NCI-H146 treated with DMSO at 0.1 percent for 48 hours (cell line): ENCODE results near the gene OLFML1.

Source experiments
- DNase-seq: peaks from one replicate; lab custom pipeline; 2025; ENCODE audit not compliant: unreplicated experiment; lab: John Stamatoyannopoulos, UW

OLFML1 gene

DNA sequence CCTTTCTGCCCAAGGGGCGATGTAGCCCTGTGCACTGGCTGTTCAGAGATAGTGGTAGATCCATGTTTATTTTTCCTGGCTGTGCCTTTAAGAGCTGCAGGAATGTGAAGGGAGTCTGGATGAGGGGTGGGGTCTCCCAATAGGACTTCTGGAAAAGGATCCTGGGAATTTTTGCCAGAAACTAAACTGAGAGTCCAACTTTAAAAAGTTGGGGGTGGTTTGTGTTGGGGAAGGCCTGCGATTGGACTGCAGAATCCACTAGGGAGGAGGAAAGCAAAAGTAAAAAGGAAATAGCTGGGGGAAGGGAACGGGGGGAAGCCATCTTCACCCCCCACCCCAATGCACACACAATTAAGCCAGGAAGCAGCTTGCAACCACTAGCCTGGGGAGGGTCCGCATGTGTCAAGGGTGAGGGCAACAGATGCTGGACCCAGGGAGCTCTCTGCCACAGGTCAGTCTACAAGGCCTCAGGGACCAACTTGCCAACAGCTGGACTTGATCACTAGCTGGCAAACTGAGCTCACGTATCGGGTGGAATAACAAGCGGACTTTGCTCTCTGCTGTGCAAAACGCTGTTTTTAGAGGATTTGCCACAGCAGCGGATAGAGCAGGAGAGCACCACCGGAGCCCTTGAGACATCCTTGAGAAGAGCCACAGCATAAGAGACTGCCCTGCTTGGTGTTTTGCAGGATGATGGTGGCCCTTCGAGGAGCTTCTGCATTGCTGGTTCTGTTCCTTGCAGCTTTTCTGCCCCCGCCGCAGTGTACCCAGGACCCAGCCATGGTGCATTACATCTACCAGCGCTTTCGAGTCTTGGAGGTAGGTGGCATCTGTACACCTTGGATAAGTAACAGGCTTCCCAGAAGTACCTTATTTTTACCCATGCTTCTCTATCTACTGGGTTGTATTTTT is at the start of gene OLFML1:
Gene OLFML1 (plus strand): TSS at position 321 of the 912 bp plus-strand sequence. CDS start 370 bp downstream, at position 691.
- DNase-seq = no peak

DNA sequence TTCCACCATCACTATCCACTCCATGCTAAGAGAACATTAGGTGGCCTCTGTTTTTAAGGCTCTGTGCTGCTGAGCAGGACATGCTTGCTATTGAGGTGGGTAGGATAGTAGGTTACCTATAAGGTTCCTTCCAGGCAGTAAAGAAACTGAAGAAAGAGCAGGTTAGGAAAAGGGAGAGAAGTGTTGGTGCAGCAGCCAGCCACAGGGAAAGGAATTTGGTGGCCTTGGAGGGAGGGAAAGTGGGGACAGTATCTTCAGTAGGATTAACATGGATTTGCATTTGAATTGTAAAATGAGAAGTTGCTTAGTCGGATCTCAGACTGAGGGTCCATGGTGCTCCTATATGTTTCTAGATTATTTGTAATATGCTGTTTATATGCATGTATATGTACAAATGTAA is 49.2 kb upstream of the OLFML1 start:
- DNase-seq = no peak

DNA sequence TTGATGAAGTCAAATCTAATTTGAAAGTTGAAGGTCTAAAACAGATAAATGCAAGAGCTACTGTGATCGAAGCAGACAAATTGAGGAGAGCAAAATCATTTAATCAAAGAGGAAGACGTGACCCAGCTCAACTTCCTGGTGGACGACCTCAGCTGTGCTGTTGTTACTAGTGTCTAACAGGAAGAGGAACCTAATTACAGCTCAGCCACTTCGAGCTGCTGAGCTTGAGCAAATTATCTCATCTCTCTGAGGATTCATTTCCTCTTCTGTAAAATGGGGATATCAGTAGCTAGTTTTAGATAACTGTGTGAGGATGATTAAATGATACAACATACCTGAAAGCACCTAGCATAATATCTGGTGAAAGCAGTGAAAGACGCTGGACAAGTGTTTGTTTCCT is 48.6 kb upstream of the OLFML1 start:
- DNase-seq = no peak

DNA sequence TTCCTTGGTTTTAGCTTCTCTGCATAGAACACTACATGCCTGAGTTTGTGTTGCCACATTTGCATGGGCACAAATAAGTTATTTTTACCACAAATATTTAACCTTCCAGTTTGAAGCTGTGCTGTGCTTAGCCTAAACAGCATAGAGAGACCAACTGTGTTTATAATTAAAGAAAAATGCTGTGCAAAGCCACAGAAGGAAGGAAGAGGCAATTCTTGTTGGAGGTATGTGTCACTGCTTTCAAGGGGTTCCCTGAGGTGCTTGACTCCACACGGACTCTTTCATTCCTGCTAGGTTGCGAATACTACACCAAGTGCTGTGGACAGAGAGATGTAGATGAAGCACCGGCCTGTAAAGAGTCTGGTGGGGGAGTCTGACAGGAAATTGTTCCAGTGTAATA is 47.6 kb upstream of the OLFML1 start:
- no peak for DNase-seq

DNA sequence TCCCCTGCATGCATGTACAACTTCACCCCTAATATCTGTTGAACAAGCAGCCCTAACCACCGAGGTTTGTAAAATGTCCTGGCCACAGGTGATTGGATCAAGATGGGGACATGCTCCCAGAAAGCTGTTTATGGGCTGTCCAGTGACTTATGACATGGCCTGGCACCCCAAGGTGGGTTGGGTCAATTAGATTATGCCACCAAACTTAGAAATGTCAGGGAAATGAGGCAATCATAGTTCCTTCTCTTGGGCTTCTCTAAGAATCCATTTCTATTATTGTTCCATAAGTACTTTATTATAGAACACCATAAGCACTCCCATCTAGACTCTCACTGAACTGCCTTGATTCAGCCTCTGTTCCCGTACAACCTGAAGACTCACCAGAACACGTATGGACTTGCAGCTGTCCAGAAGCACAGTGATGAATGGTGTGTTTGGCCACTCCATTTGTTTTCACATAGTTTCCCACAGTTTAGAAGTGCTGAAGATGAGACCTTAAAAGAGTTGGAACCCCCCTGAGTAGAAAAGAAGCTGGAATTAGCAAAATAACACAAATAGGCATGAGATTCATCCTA is 45.5 kb upstream of the OLFML1 start:
- DNase-seq = no peak

DNA sequence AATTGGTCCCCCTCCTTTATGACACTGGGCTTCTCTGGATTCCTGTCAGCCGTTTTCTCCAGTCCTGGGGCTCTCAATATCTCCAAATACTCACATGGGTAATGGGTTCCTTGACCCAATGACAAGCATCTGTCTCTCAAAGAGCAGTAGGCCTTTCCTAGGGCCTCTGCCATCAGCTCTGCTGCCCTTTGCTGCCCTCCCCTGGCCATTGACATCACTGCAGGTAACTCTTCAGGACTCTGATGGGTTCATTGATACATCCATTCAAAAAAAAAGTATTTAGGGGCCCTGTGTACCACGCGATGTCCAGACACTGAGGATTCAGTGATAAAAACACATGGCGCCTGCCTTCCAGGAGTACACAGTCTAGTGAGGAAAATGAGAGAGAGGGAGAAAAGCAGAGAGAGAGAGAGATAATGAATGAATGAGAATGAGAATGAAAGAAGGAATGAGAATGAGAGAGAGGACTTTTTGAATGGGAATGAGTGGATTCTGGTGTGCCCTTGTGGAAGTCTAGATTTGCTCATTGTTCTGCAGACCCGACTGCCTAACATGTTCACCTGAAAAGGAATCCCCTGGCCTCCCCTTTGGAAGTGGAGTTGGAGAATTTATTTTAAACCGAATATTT is 42.6 kb upstream of the OLFML1 start:
- DNase-seq = peak; percentile 17

DNA sequence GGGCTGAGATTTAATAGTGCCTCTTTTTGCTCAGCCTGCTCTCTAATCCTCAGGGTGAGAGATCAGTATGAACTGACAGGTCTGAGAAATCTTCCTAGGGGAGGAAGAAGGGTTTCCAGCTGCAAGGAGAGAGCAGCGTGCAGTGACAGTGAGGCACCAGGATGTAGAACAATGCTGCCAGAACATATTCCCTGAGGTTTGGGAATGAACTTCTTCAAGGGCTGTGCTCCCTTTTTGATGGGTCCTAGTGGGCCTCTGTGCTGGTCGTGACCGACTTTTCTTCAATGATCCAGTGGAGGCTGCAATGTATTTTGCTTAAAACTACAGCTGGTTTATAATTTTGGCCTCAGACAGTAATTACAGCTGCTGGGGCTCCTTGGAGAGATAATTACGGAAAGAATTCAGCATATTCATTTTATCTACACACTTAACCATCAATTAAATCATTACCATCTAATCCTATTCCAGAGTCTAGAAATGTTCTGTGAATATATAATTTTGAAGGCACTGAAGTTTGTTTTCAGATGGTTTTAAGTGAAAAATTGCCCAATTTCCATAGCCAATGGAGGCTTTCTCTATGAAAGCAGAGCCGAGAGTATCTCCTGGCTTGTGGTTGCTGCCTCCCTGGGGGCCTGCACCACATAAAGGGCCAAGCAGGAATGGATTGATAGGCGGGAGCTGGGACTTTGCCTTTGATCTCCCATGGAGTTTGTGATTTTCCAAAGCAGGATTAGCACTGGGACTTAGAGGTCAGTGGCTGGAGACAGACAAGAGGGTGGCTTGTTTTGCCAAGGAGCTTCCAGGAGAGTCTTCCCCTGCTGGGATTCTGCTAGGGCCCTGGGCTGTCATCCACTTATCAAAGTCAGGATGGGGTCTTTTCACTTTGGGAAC is 41.0 kb upstream of the OLFML1 start:
- no peak for DNase-seq

DNA sequence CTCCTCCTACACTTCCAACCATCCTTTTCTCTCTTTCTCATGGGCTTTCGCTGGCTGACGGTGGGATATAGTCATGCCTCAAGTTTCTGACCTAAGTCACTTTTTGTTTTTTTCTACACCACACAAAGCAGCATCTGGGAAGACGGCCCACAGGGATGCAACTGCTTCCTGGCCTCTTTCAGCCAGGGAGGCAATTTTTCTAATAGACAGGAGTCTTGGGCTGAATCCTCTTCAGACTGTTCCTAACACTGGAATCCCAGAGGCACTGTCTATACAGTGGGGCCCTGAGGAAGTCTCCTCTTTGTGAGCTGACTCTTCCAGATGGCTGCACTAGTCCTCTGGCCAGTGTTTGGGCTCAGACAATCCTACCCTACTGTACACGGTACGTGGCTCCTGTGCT is 39.7 kb upstream of the OLFML1 start:
- no peak for DNase-seq

DNA sequence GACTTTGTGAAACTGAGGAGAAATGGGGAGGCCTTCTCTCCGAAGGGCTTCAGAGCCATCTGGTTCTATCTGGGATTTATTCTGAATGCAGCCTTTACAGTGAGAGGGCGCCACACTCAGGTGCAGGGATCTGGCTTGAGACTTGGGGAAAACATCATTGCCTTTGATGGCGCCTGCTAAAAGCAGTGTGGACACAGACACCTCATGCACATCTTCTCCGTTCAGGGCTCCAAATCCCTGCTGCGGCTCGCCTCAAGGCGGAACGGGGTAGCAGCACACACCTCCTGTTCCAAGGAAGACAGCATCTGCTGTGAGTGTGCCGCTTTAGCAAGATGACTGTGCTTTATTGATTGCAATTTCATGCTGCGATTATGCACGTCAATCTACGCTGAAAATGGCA is 37.1 kb upstream of the OLFML1 start:
- DNase-seq = no peak

DNA sequence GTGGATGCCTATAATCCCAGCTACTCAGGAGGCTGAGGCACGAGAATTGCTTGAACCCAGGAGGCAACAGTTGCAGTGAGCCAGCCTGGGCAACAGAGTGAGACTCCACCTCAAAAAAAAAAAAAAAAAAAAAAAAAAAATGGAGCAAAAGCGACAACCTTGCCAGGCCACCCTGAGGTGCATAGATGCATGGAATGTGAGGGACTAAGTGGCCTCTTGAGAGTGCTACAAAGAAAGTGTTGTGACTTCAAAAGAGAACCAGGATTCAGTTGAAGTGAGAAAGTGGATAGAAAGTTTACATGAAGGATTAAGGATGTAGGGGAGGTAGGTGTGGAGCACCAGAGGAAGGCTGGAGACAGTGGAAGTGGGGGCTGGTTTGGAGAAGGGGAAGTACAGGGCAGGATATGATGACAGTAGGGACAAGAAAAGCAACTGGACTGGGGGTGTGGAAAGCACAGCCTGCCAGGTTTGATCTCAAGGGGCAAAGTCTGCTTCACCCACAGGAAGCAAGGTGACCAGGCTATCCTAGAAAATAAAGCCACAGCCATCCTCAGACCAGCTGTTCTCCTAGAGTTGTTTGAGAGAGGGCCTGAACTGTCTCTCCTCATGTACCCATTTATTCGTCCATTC is 36.0 kb upstream of the OLFML1 start:
- DNase-seq = no peak

DNA sequence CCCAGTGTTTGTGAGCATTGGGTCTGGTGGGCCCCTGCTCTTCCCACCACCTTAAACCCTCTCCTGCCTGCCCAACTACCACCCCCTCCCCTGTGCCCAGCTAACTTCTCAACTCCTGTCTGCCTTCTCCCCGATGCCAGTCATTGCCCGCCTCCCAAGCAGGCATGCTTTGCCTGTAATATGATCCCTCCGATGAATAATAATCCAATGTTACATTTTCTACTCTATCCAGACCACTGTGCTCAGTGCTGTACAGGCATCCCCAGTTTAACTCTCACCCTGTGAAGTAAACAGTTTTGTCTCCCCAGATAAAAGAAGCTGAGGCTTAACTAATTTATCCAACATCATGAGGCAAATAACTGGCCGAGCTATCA is 35.5 kb upstream of the OLFML1 start:
- DNase-seq = no peak

DNA sequence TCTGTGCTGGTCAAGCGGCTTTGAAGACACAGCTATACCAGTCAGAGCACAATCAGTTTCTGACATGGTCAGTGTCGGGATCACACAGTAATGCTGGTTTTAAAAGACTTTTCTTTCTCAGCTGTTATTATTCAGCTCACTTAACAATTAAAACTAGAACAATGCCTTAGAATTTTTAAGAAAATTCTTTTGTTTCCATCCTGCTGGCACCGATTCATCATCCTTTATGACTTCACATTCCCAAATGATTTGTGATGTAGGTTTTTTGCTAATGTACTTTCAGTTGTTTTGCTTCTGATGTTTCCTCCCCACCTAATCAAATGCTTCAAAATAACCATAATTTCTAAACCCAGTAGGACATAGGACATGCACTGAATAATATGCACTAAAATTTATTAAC is 34.5 kb upstream of the OLFML1 start:
- no peak for DNase-seq

DNA sequence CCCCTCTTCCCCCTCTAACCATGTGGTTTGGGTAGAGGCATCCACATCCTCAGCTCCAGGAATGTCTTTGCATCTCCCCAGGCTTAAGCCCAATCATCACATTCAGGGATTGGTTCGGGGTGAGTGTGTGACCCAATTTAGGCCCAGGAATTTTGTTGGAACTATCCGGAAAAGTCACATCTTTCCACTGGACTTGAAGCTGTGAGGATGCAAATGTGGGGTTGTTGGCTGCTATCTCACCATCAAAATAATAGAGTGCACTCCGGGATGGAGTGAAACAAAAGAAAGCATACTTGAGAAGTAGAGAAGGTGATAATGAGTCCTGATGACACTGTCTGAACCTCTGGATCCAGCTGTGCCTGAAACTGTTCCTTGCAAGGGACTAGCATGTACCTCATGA is 33.8 kb upstream of the OLFML1 start:
- DNase-seq = no peak

DNA sequence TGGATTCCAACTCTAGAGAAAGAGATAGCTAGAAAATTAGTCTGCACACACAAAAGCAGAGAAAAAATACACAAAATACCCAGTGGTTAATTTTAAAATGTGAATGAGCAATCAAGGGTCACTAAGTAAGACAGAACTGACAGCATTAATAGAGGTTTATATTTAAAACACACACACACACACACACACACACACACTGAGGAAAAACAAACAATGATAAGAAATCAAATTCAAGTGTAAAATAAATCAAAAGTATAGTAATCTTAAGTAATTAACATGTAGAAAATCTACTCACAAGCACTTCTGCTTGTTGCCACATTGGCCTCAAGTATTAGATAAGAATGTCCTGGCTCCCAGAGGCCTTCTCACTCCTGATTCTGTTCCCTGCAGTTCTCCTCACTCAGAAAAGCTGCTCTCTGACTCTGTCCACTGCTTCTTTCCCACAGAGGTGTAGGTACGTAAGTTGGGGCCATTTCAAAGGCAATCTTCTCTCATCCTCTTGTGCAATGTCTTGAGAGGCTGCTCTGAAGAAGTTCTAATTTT is 33.3 kb upstream of the OLFML1 start:
- no peak for DNase-seq

DNA sequence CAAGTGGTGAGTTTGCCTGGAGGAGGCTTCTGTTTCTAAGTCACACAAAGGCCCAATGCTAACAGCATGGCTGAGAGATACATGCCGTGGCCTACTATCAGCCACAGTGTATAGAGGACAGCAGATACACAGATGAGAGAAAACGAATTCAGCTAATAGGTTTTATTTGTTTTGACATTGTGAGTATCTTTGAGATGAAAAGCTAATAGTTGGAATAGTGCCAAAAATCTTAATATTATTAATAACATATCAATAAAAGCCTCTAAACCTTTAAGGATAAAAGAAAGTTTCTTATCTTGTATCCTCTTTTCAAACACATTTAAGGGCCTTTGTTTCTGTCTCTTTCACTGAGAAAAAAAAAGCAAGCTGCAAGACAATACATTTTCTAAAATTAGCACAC is 30.5 kb upstream of the OLFML1 start:
- DNase-seq = no peak

DNA sequence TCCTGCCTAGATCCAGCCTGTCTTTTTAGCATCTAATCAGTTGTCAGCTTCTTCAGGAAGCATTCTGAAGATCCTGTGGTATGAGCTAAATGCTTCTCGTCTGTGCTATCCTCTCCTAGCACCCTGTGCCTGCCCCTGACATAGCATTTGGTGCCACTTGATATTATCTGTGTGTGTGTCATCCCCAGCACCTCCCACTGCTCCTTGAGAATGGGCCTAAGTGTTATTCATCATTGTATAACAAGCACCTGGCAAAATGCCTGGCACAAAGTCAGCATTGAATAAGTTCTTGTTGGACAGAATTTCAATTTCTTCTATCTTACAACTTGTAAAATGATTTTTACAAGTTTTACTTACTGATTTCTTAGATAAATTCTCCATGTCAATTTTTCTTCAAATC is 28.1 kb upstream of the OLFML1 start:
- DNase-seq = no peak

DNA sequence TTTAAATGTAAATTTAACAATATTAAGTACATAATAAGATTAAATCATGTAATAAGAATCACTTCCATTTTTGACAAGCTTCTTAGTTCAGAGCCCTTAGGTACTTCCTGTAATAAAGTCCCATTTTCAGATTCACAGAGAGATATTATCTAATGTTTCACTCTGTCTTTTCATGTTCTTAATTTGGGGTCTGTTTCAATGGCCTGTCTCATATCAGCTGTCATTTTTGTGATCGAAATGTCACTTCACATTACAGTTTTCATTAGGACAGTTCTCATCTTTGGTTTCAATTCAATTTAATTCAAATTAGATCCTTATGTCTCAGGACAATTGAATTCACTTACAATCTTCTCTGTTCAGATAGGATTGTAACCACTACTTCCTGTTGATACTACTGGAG is 22.6 kb upstream of the OLFML1 start:
- DNase-seq = no peak

DNA sequence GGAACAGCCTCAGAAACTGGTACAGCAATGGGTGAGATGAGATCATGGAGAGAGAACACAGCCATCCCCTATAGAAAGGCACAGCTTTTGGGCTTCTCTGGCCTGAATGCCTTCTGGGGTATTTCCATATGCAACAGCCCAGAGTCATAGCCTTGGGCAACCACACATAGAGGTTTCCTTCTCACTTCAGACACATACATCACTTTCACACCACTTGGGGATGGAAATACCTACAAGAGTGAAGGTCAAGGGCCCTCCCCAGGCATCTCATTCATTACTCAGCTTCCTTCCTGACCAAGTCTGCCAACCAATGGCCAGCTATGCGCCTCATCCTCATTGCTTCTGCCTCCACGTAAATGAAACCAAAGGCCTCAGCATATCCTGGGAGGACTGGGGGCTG is 17.7 kb upstream of the OLFML1 start:
- DNase-seq = no peak

DNA sequence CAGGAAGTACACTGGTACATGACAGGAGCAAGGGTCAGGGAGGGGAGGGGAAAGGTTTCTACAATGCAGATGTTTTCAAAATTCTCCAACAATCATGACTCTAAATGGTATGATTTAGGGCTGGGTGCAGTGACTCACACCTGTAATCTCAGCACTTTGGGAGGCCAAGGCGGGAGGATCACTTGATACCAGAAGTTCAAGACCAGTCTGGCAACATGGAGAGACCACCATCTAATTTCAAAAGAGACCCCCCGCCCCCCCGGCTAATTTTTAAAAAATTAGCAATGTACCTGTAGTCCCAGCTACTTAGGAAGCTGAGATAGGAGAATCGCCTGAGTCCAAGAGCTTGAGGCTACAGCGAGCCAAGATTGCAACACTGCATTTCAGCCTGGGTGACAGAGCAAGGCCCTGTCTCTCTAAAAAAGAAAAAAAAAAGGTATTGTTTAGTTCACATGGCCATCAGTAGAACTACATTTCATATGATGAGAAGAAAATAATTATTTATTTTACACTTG is 15.9 kb upstream of the OLFML1 start:
- no peak for DNase-seq

DNA sequence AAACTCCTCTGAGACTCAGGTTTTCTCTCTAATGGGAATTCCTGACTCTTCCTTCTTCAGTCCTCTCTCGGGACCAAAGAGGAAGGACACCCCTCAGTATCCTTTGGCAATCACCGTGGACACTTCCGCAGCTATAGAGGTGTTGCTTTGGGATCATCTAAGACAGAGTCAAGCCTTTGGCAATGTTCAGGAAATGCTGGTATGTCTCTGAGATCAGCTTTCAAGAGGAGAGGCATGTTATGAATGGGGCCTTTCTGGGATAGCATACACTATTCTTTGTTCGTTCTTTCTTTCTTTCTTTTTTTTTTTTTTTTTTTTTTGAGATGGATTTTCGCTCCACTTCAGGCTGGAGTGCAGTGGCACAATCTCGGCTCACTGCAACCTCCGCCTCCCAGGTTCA is 14.2 kb upstream of the OLFML1 start:
- no peak for DNase-seq
